ENCODE measurements around the gene TOX4. TPM values are rescaled to one million over a fixed set of nuclear protein-coding genes. Genes with fewer than 3 reads are reported as not detected.

Gene TOX4
- total RNA-seq, 2 experiments from 2014 or later, result 66.1 to 67.5 TPM

DNA sequence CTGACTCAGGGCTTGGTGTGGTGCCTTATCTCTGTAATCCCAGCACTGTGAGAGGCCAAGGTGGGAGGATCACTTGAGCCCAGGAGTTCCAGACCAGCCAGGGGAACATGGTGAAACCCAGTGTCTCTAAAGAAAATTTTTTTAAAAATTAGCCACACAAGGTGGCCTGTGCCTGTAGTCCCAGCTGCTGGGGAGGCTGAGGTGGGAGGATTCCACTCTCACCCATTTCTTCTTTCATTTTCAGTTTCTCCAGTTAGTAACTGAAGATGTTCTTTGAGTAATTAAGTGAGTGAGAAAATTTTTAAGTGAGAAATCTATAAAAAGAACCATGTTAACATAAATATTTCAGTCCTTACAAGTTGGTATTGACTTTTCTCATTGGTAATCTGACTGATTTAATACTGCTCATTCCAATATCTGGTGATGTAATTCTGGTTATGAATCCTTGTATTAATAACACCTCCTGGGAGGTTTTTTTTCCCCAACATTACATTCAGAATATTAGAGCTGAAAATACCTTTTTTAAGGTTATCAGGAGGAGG, 28.1 kb downstream of the TOX4 start:
- Mint-ChIP-seq H3K27me3 (no peaks in the 10 kb centered on the region), H3K9me3 (no peaks in the 10 kb centered on the region), H3K4me3 (no peak overlapping the region), H3K36me3 (peaks cover 34% of the 10 kb centered on the region), H3K27ac (peak overlapping the region; percentile 67), H3K4me1 (ENCODE audit: low read depth) (peaks cover 51% of the 10 kb centered on the region)
- ChIA-PET CTCF (interaction anchor here (0.9 to 1.7 kb wide), 2 partner anchors 27 to 49 kb away, joined by 3 to 12 read pairs; partner anchors contain the start of genes CHD8 and TOX4), POLR2A (no interaction called here)
- intact Hi-C loops (cut with micrococcal nuclease), result no loop called here
- peak; percentile 54 for DNase-seq

DNA sequence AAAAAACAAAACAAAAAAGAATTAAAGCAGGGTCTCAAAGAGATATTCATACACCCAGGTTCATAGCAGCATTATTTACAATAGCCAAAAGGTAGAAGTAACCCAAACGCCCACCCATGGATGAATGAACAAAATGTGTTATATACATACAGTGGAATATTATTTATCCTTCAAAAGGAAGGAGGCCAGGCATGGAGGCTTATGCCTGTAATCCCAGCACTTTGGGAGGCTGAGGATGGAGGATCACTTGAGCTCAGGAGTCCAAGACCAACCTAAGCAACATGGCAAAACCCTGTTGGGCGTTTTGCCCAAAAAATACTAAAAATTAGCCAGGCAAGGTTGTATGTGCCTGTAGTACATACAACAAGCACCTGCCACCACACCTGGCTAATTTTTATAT, 29.6 kb downstream of the TOX4 start:
- no peak overlapping the region for H3K4me3 Mint-ChIP-seq
- DNase-seq, result no peak
- no peaks in the 10 kb centered on the region for H3K27me3 Mint-ChIP-seq
- H3K36me3 Mint-ChIP-seq, result peaks cover 33% of the 10 kb centered on the region
- peaks cover 51% of the 10 kb centered on the region for H3K4me1 Mint-ChIP-seq (ENCODE audit: low read depth)
- no peak overlapping the region for H3K27ac Mint-ChIP-seq
- intact Hi-C loops (cut with micrococcal nuclease), result no loop called here
- H3K9me3 Mint-ChIP-seq, result no peaks in the 10 kb centered on the region
- ChIA-PET POLR2A (no interaction called here), CTCF (no interaction called here)

DNA sequence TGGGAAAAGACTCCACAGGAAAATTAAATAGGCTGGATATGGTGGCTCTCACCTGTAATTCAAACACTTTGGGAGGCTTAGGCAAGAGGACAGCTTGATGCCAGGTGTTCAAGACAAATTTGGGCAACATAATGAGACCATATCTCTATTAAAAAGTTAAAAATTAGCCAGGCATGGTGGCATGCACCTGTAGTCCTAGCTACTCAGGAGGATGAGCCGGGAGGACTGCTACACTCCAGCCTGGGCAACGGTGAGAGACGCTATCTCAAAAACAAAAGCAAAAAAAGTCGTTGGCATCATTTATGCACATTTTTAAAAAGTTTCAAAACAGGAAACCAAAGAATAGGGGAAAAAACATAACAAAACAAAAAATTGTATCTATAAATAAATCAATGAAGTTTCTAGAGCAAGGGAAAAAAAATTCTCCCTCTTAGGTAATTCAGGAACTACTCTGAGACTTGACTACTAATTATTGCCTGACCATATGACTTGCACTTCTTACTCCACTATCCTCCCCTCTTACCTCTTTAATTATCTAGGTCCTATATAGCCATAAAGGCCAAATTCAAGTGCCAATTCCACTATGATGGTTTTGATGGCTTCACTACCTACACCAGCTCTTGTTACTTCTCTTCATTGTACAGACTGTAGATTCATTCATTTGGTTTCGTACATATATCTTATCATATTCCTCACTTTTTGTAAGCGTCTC, 32.6 kb downstream of the TOX4 start:
- DNase-seq, result no peak
- H3K27me3 Mint-ChIP-seq, result no peaks in the 10 kb centered on the region
- intact Hi-C loops (cut with micrococcal nuclease), result loop anchor here (1.0 to 5.0 kb wide), 5 partner anchors 48 to 1525 kb away; partner anchors contain the start of genes HNRNPC and PSMB5
- peaks cover 23% of the 10 kb centered on the region for H3K36me3 Mint-ChIP-seq
- peak overlapping the region; percentile 96 for H3K27ac Mint-ChIP-seq
- POLR2A ChIA-PET, result interaction anchor here (0.9 to 1.9 kb wide), 3 partner anchors 12 to 55 kb away, joined by 3 to 6 read pairs (median 3); partner anchors contain the start of gene SALL2
- no peaks in the 10 kb centered on the region for H3K9me3 Mint-ChIP-seq
- peak overlapping the region; percentile 99 for H3K4me3 Mint-ChIP-seq
- peaks cover 50% of the 10 kb centered on the region for H3K4me1 Mint-ChIP-seq (ENCODE audit: low read depth)
- CTCF ChIA-PET, result interaction anchor here (1.9 to 4.0 kb wide), 3 partner anchors 10 to 54 kb away, joined by 11 to 54 read pairs (median 18); partner anchors contain the start of genes CHD8, RAB2B and TOX4

DNA sequence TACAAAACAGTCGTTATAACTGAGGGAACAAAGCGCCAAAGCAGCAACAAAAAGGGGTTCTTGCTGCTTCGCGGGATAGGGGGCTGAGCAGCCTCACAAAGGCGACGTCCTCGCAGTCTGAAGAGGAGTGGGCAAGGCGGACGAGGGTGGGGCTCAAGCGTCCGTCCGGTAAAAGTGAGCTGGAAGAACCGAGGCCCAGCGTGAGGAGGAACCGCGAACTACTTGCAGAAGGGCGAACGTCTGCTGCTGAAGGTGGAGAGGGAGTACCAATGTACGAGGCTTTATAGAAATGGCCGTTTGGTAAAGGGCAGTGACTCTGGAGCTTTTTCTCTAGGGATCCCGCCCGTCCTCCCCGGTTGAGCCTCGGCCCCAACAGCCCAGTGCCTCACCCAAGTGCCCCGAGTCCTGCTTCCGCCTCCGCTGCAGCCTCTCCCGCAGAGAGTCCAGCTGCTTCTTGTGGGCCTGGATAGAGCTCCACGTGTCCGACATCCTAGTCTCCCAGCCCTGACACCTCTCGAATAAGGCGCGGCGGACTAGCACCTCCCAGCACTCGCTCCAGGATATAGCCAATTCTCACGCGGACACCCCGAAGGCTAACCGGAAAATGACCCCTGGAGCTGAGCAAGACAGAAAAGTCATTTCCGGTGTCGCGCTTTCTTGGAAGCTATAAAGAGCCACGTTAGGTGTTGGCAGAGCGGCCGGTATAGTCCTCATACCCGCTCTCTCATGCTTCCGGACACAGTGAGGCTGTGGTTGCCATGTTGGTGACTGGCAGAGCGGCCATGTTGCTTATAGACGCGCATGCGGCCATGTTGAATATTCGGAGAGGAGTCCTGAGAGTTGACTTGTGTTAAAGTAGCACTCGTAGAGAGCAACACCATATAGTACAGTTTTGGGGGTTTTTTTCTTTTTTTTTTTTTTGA, 34.0 kb downstream of the TOX4 start, which contains the start of gene METTL3:
Gene METTL3, minus strand, starts transcription at position 606 of the 923 bp plus-strand sequence. Its CDS starts 117 bp downstream, at position 489.
- peak within 1 kb of the TSS; percentile 96 for H3K27ac Mint-ChIP-seq
- H3K4me3 Mint-ChIP-seq, result peak within 1 kb of the TSS; percentile 99
- no peaks in the 10 kb centered on the region for H3K9me3 Mint-ChIP-seq
- ChIA-PET CTCF (interaction anchor here (0.9 to 4.0 kb wide), 8 partner anchors 12 to 126 kb away, joined by 3 to 54 read pairs (median 4); partner anchors contain the start of genes CHD8, RAB2B, SALL2 and TOX4), POLR2A (interaction anchor here (0.5 to 1.9 kb wide), 14 partner anchors 9 to 246 kb away, joined by 3 to 10 read pairs (median 4); partner anchors contain the start of genes CHD8, RAB2B, SALL2 and TOX4)
- intact Hi-C loops (cut with micrococcal nuclease), result loop anchor here (1.0 to 5.0 kb wide), 8 partner anchors 15 to 1524 kb away; partner anchors contain the start of genes CHD8, HNRNPC, PSMB5 and SALL2
- peaks cover 21% of the 10 kb centered on the region for H3K36me3 Mint-ChIP-seq
- H3K27me3 Mint-ChIP-seq, result no peaks in the 10 kb centered on the region
- peaks cover 39% of the 10 kb centered on the region for H3K4me1 Mint-ChIP-seq (ENCODE audit: low read depth)
- peak; percentile 96 for DNase-seq

DNA sequence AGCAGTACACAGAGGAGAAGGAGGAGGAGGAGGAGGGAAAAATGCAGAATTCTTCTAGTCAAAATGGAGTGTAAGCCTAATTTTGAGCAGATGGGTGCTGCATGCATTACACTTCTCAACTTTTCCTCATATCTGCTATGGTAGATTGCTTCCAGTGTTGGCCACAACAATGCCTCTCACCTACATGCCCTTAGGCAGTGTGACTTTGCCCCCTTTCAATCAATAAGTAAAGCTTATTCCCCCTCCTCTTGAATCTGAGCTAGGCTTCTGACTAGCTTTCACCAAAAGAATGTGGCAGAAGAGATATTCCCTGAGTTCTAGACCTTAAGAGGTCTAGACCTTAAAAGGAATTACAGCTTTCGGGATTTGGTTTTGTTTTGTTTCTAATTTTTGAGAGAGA, 37.3 kb downstream of the TOX4 start:
- POLR2A ChIA-PET, result no interaction called here
- intact Hi-C loops (cut with micrococcal nuclease), result loop anchor here (5.0 kb wide), 1 partner anchor 43 kb away; no protein-coding TSS in a partner anchor
- Mint-ChIP-seq H3K4me1 (ENCODE audit: low read depth) (peaks cover 17% of the 10 kb centered on the region), H3K4me3 (no peak overlapping the region), H3K27ac (no peak overlapping the region), H3K27me3 (no peaks in the 10 kb centered on the region), H3K9me3 (no peaks in the 10 kb centered on the region), H3K36me3 (peaks cover 11% of the 10 kb centered on the region)
- CTCF ChIA-PET, result interaction anchor here (1.8 kb wide), 1 partner anchor 16 kb away, joined by 9 read pairs; no protein-coding TSS in a partner anchor
- no peak for DNase-seq

DNA sequence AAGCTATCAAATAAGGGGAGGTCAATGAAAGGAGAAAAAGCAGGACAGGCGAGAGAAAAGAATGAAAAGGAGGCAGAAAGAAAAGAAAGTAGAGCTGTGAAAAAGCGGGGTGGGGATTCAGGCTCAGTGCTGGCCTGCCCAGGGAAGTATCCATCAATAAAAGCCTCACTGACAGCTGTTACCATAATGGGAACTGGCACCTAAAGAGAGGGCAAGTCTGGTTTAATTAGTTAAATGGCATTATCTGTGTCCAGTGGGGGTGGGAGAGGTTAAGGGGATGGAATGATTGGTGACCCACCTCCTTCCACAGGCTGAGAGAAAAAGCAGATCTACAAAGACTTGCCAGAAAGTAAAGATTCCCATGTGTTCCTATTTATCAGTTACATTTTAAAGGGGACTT, 41.7 kb downstream of the TOX4 start:
- Mint-ChIP-seq H3K27me3 (no peaks in the 10 kb centered on the region), H3K9me3 (no peaks in the 10 kb centered on the region), H3K4me1 (ENCODE audit: low read depth) (no peaks in the 10 kb centered on the region), H3K36me3 (no peaks in the 10 kb centered on the region), H3K4me3 (no peak overlapping the region), H3K27ac (no peak overlapping the region)
- CTCF ChIA-PET, result no interaction called here
- POLR2A ChIA-PET, result no interaction called here
- DNase-seq, result no peak
- intact Hi-C loops (cut with micrococcal nuclease), result no loop called here

DNA sequence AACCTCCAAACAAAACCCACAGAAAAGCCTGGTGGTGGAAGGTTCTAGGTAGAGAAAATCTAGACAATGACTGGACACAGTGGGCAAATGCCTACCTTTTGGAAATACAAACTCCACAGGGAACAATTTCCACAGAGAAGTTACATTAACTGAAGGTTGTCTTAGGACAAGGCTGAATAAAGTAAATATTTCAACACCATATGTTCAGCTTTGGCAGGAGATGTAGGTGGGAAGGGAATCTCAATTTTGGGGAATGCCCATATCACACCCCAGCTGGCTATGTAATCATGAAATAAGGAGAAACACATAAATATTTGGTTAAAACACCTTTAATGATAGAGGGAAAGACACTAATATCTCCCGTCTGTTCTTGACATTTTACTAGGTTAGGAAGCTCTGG, 43.8 kb downstream of the TOX4 start:
- Mint-ChIP-seq H3K4me3 (no peak overlapping the region), H3K36me3 (no peaks in the 10 kb centered on the region), H3K4me1 (ENCODE audit: low read depth) (peaks cover 4% of the 10 kb centered on the region), H3K27ac (no peak overlapping the region), H3K27me3 (no peaks in the 10 kb centered on the region), H3K9me3 (no peaks in the 10 kb centered on the region)
- intact Hi-C loops (cut with micrococcal nuclease), result no loop called here
- no peak for DNase-seq
- POLR2A ChIA-PET, result interaction anchor here (0.7 kb wide), 1 partner anchor 10 kb away, joined by 3 read pairs; the partner anchor contains the start of gene METTL3
- CTCF ChIA-PET, result no interaction called here

DNA sequence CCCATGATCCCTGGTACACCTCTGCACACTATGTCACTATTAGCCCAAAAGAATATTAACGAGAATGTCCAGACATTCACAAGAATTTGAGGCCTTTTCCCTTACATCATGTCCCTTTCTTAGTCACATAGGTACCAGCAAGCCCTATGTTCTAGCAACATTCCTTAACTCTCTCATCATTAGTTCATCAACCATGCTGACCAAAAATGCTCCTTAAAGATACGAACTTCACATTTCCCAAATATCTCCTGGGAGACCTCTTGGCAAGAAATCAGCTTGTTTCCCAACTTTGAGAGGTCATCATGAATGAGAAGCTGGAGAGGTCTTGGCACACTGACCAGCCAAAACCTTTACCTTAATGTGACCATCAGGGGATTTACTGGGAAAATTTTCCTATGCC, 44.5 kb downstream of the TOX4 start:
- CTCF ChIA-PET, result no interaction called here
- no peaks in the 10 kb centered on the region for H3K9me3 Mint-ChIP-seq
- H3K36me3 Mint-ChIP-seq, result no peaks in the 10 kb centered on the region
- POLR2A ChIA-PET, result interaction anchor here (0.7 kb wide), 1 partner anchor 11 kb away, joined by 3 read pairs; the partner anchor contains the start of gene METTL3
- DNase-seq, result no peak
- no peak overlapping the region for H3K27ac Mint-ChIP-seq
- peaks cover 4% of the 10 kb centered on the region for H3K4me1 Mint-ChIP-seq (ENCODE audit: low read depth)
- no peaks in the 10 kb centered on the region for H3K27me3 Mint-ChIP-seq
- intact Hi-C loops (cut with micrococcal nuclease), result no loop called here
- H3K4me3 Mint-ChIP-seq, result no peak overlapping the region

DNA sequence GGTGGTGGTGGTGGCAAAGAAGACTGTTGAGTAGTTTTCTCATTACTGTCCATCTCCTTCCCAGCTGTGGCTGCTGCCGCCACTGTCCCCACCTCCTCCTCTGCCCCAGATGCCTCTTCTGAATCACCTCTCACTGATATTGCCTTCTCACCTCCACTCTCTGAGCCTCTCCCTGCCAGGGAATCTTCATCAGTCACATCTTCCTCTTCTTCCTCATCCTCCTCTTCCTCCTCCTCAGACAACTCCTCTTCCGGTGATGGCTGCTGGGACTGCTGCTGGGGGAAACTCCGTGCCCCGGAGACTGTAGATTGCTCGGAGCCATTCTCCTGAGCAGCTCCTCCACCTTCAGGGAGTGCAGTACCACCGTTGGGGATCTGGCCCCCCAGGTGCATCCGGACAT, 46.2 kb downstream of the TOX4 start:
- H3K36me3 Mint-ChIP-seq, result no peaks in the 10 kb centered on the region
- POLR2A ChIA-PET, result no interaction called here
- peaks cover 10% of the 10 kb centered on the region for H3K4me1 Mint-ChIP-seq (ENCODE audit: low read depth)
- no peak overlapping the region for H3K4me3 Mint-ChIP-seq
- CTCF ChIA-PET, result interaction anchor here (1.0 to 1.6 kb wide), 2 partner anchors 25 to 46 kb away, joined by 3 to 10 read pairs; partner anchors contain the start of gene TOX4
- no peaks in the 10 kb centered on the region for H3K9me3 Mint-ChIP-seq
- no peak overlapping the region for H3K27ac Mint-ChIP-seq
- no peak for DNase-seq
- intact Hi-C loops (cut with micrococcal nuclease), result no loop called here
- H3K27me3 Mint-ChIP-seq, result no peaks in the 10 kb centered on the region

DNA sequence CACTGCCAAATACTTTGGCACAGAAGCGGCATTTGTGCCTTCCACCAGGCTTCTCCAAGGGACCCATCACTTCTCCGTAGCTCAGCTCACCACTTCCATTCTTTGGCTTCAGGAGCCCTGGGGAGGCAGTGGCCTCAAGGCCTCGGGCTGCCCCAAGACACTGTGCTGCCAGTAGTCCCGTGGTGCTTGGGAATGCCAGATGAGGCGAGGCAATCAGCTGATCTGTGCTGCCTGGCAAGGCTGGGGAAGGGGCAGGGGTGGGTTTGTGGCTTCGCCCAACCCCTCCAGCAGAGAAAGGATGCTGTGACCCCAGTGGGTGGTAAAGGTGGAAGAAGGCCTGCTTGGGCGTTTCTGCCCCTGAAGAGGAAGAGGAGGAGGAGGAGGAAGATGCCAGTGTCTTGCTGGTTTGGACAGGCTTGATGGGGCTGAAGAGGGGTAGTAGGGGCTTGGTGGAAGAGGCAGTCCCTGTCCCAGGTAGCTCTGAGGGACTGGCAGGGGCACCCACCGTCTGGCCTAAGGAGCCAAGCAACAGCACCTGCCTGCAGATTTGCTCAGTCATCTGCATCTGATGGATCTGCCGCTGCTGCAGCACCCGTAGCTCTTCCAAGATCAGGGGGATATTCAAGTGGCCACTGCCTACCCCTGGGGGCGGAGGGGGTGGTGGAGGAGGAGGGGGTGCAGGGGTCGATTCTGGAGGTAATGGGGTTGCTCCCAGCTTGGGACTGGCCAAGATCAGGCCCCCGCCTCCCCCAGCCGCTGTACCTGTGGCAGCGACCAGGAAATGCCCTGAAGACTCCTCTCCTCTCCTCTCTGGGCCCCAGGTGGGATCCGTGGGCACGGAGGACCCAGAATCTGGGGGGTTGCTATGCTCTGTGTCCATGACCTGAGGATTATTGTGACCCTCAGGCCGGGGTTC, 47.8 kb downstream of the TOX4 start:
- intact Hi-C loops (cut with micrococcal nuclease), result no loop called here
- CTCF ChIA-PET, result interaction anchor here (0.6 to 2.0 kb wide), 4 partner anchors 9 to 1663 kb away, joined by 3 to 19 read pairs (median 3); no protein-coding TSS in a partner anchor

More for the DNA sequence above, 47.8 kb downstream of the TOX4 start:
- H3K27ac Mint-ChIP-seq, result no peak overlapping the region
- POLR2A ChIA-PET, result interaction anchor here (1.6 to 1.9 kb wide), 2 partner anchors 14 to 22 kb away, joined by 3 to 6 read pairs; partner anchors contain the start of gene METTL3
- no peak for DNase-seq
- no peaks in the 10 kb centered on the region for H3K9me3 Mint-ChIP-seq
- H3K36me3 Mint-ChIP-seq, result no peaks in the 10 kb centered on the region
- peak overlapping the region; percentile 77 for H3K4me3 Mint-ChIP-seq
- H3K27me3 Mint-ChIP-seq, result no peaks in the 10 kb centered on the region
- H3K4me1 Mint-ChIP-seq (ENCODE audit: low read depth), result peaks cover 10% of the 10 kb centered on the region
